Sigmoid colon (tissue), 7 donors: ENCODE measurements around the gene EFNA5. TPM values are rescaled to one million over a fixed set of nuclear protein-coding genes. Genes with fewer than 3 reads are reported as not detected.

Experiments used
- DNase-seq: peaks from one replicate; pipeline ENCODE4 v3.0.0-alpha.2; 2019
- H3K27ac ChIP-seq, 4 donors: fragments of 200-600 bp; sonication (generic); one replicate each; pipeline ENCODE4 v1.5.1; 2016 to 2019; ENCODE audit warnings: mild to moderate bottlenecking in 1 of 4
- H3K27me3 ChIP-seq, 3 donors: fragments of 200-600 bp; sonication (generic); one replicate each; pipeline ENCODE4 v1.5.1; 2019; ENCODE audit warnings: mild to moderate bottlenecking in 1 of 3
- H3K36me3 ChIP-seq, 4 donors: fragments of 200-600 bp; sonication (generic); one replicate each; pipeline ENCODE4 v1.5.1; 2016 to 2019
- H3K4me1 ChIP-seq, 4 donors: fragments of 200-600 bp; sonication (generic); one replicate each; pipeline ENCODE4 v1.5.1; 2017 to 2019
- H3K4me3 ChIP-seq, 4 donors: fragments of 200-600 bp; sonication (generic); one replicate each; pipeline ENCODE4 v1.5.1; 2017 to 2019; ENCODE audit warnings: mild to moderate bottlenecking in 2 of 4, moderate library complexity in 1 of 4
- H3K9me3 ChIP-seq, 4 donors: fragments of 200-600 bp in 3 of 4; sonication (generic) in 3 of 4; one replicate each; pipeline versions ENCODE4 v1.5.1 to v1.6.1; 2013 to 2019
- EP300 ChIP-seq, 4 donors: sonication (generic); formaldehyde crosslinking; IDR thresholded peaks; one replicate each; pipeline ENCODE4 v1.6.1; 2017; ENCODE audit warnings: antibody characterized with exemption in 4 of 4
- POLR2A ChIP-seq, 2 donors: fragments of 450-650 bp; IDR thresholded peaks; one replicate each; pipeline ENCODE4 v1.6.1; 2016; ENCODE audit warnings: antibody characterized with exemption in 2 of 2, mild to moderate bottlenecking in 2 of 2, moderate library complexity in 2 of 2
- POLR2AphosphoS5 ChIP-seq, 4 donors: sonication (generic); formaldehyde crosslinking; IDR thresholded peaks; one replicate each; pipeline ENCODE4 v1.6.1; 2017; ENCODE audit warnings: antibody characterized with exemption in 4 of 4
- WGBS, 2 donors: extraction: QIAGEN DNeasy Blood & Tissue Kit; methylation state at CpG; one replicate each; pipeline ENCODE4 v1.1.7; 2013; 5-methylcytosine and 5-hydroxymethylcytosine counted together
- intact Hi-C: fragments of 100-400 bp; cut with DNase I; formaldehyde crosslinking; loops from one replicate; pipeline ENCODE4 v1.15.1; 2023
- polyA plus RNA-seq, 3 donors: library from polyadenylated mRNA; stranded (reverse); fragments of 200-250 nt; gene quantifications; one replicate each; pipeline ENCODE4 v1.2.3, GENCODE V29; 2013
- total RNA-seq, 4 donors: library from RNA; depleted of rRNA; stranded (reverse); fragments of >200 nt; gene quantifications; one replicate each; pipeline ENCODE4 v1.1.0, GENCODE V29; 2016
- TF ChIP-seq, protein P1 (sequence below), 4 experiments: fragments of 450-650 bp in 3 of 4; fragments of 200-600 bp in 1 of 4; IDR thresholded peaks; one replicate each; pipeline ENCODE4 v1.5.1; 2016 to 2019; ENCODE audit warnings: antibody characterized with exemption in 4 of 4, mild to moderate bottlenecking in 3 of 4, moderate library complexity in 2 of 4
- donor health status: healthy with polysubstance abuse.
- donor health status: Bipolar disorder and iron deficiency.
- donor health status: healthy.

Gene EFNA5
- total and polyA plus RNA-seq, 7 donors: 0.60 to 10.8 (median 6.8) TPM

DNA sequence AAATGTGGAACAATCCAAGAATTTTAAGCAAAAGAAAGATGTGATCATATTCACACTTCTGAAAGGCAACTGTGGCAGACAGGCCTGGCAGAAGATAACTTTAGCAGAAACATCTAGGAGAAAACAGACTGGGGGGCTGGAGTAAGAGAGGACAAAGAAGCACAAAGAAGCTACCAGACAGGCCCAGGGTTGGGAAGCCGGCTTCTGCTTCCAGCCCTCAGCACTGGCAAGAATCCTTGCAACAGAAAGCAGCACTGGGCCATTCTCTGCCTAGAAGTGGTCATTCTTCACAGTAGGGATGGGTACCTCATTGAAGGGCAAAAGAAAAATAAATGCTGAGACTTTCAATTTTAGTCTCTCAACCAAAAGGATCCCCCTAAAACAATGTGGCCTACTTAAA is 49.6 kb downstream of the EFNA5 start:
- intact Hi-C loops: no loop called here
- no peaks in the 10 kb centered on the region for H3K27me3 ChIP-seq
- H3K9me3 ChIP-seq: no peaks in the 10 kb centered on the region
- no peaks in the 10 kb centered on the region for H3K36me3 ChIP-seq
- no peak for DNase-seq
- H3K27ac ChIP-seq: no peak overlapping the region
- H3K4me3 ChIP-seq: no peak overlapping the region
- H3K4me1 ChIP-seq: no peaks in the 10 kb centered on the region
- no peak for TF ChIP-seq EP300 (IDR thresholded peaks at IDR 0.05)
- TF ChIP-seq, protein P1, sequence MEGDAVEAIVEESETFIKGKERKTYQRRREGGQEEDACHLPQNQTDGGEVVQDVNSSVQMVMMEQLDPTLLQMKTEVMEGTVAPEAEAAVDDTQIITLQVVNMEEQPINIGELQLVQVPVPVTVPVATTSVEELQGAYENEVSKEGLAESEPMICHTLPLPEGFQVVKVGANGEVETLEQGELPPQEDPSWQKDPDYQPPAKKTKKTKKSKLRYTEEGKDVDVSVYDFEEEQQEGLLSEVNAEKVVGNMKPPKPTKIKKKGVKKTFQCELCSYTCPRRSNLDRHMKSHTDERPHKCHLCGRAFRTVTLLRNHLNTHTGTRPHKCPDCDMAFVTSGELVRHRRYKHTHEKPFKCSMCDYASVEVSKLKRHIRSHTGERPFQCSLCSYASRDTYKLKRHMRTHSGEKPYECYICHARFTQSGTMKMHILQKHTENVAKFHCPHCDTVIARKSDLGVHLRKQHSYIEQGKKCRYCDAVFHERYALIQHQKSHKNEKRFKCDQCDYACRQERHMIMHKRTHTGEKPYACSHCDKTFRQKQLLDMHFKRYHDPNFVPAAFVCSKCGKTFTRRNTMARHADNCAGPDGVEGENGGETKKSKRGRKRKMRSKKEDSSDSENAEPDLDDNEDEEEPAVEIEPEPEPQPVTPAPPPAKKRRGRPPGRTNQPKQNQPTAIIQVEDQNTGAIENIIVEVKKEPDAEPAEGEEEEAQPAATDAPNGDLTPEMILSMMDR (IDR thresholded peaks at IDR 0.05): no peak
- no peak for TF ChIP-seq POLR2AphosphoS5 (IDR thresholded peaks at IDR 0.05)
- TF ChIP-seq POLR2A (IDR thresholded peaks at IDR 0.05): no peak
- 92 to 96% methylated on average over 1 of the region's 1 CpG for WGBS, 2 donors

DNA sequence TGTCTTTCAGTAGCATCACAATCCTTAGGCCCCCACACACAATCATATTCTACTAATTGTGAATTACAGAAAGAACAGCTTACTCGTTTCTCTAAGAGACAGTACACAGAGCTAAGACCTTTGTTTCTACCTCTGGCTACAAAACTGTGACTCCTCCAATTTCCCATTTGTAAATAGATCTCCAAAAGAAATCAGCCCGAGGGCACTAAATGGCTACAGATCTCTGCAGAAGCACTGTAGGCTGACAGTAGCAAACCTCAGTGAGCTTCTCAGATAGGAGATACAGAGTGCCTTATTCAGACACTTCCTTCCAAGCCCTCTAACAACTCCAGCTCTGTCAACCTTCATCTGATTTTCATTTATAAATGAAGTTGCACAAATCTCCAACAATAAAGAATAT is 51.0 kb downstream of the EFNA5 start:
- intact Hi-C loops: no loop called here
- H3K27me3 ChIP-seq: no peaks in the 10 kb centered on the region
- H3K4me1 ChIP-seq: no peaks in the 10 kb centered on the region
- no peak overlapping the region for H3K4me3 ChIP-seq
- H3K27ac ChIP-seq: no peak overlapping the region
- TF ChIP-seq, protein P1 (IDR thresholded peaks at IDR 0.05): no peak
- TF ChIP-seq POLR2A (IDR thresholded peaks at IDR 0.05): no peak
- TF ChIP-seq POLR2AphosphoS5 (IDR thresholded peaks at IDR 0.05): no peak
- TF ChIP-seq EP300 (IDR thresholded peaks at IDR 0.05): no peak
- DNase-seq: no peak
- no peaks in the 10 kb centered on the region for H3K36me3 ChIP-seq
- no peaks in the 10 kb centered on the region for H3K9me3 ChIP-seq
- WGBS, 2 donors: 74 to 78% methylated on average over 2 of the region's 2 CpGs

DNA sequence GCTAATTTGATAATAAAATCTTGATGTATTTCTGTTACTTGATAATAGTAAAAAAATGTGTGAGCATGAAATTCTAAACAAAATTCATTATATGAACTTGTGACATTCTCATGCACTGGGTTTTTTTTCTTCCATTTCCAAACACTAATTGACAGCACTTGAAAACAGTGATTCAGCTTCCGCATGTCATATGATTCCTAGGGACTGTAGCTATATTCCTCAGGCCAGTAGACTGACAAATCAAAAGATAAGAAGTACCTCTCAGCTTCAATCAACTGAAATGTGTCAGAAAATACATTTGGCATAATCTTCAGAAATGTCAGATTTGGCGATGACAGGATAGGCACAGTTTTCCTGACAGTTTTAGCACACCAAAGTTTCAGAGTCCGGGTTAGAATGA is 52.5 kb downstream of the EFNA5 start:
- no peaks in the 10 kb centered on the region for H3K4me1 ChIP-seq
- intact Hi-C loops: no loop called here
- no peak overlapping the region for H3K27ac ChIP-seq
- 88 to 91% methylated on average over 3 of the region's 3 CpGs for WGBS, 2 donors
- H3K4me3 ChIP-seq: no peak overlapping the region
- no peaks in the 10 kb centered on the region for H3K36me3 ChIP-seq
- no peak for DNase-seq
- H3K27me3 ChIP-seq: no peaks in the 10 kb centered on the region
- TF ChIP-seq EP300 (IDR thresholded peaks at IDR 0.05): no peak
- TF ChIP-seq POLR2AphosphoS5 (IDR thresholded peaks at IDR 0.05): no peak
- TF ChIP-seq POLR2A (IDR thresholded peaks at IDR 0.05): no peak
- TF ChIP-seq, protein P1 (IDR thresholded peaks at IDR 0.05): no peak
- H3K9me3 ChIP-seq: no peaks in the 10 kb centered on the region

DNA sequence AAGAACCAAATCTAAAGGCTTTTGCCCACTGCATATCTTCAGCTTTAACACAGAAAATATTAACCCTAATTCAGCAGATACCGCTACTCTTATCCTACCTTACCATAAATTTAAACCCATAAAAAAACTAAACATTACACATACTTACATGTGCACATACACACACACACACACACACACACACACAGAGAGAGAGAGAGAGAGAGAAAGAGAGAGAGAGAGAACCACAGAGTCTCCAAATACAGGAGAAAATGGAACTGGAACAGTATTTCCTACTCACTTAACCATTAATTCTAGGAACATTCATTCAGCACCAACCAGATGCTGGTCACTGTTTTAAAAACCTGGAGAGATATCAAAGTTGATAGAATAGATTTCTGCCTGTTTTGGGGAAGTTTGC is 53.7 kb downstream of the EFNA5 start:
- H3K4me1 ChIP-seq: no peaks in the 10 kb centered on the region
- intact Hi-C loops: no loop called here
- H3K27me3 ChIP-seq: no peaks in the 10 kb centered on the region
- DNase-seq: no peak
- WGBS, 2 donors: 59 to 84% methylated on average over 1 of the region's 1 CpG
- no peak overlapping the region for H3K4me3 ChIP-seq
- no peaks in the 10 kb centered on the region for H3K36me3 ChIP-seq
- no peaks in the 10 kb centered on the region for H3K9me3 ChIP-seq
- no peak overlapping the region for H3K27ac ChIP-seq
- TF ChIP-seq POLR2AphosphoS5 (IDR thresholded peaks at IDR 0.05): no peak
- TF ChIP-seq POLR2A (IDR thresholded peaks at IDR 0.05): no peak
- TF ChIP-seq, protein P1 (IDR thresholded peaks at IDR 0.05): no peak
- no peak for TF ChIP-seq EP300 (IDR thresholded peaks at IDR 0.05)

DNA sequence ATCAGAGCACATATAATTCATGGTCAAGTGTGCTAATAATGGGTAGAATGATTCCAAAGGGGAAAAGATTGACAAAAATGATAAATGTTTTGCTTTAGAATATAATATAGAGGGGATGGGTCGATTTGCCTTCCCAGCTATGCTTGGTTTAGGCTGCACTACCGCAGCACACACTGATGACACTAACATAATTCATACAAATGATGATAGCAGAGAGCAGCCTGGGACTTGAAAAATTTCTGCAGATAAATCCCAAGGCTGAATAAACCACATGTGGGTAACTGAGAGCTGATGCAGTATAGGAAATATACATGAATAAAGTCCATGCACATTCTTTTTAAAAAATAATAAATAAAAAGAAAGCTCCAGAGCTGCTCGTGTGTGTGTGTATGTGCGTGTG is 54.5 kb downstream of the EFNA5 start:
- H3K36me3 ChIP-seq: no peaks in the 10 kb centered on the region
- no peaks in the 10 kb centered on the region for H3K27me3 ChIP-seq
- intact Hi-C loops: no loop called here
- no peak overlapping the region for H3K27ac ChIP-seq
- no peaks in the 10 kb centered on the region for H3K9me3 ChIP-seq
- no peak for TF ChIP-seq EP300 (IDR thresholded peaks at IDR 0.05)
- no peak for TF ChIP-seq POLR2A (IDR thresholded peaks at IDR 0.05)
- no peak for TF ChIP-seq POLR2AphosphoS5 (IDR thresholded peaks at IDR 0.05)
- TF ChIP-seq, protein P1 (IDR thresholded peaks at IDR 0.05): no peak
- no peaks in the 10 kb centered on the region for H3K4me1 ChIP-seq
- 81 to 86% methylated on average over 4 of the region's 4 CpGs for WGBS, 2 donors
- no peak for DNase-seq
- H3K4me3 ChIP-seq: no peak overlapping the region
